ENCODE measurements around the gene ZNF584.

Gene ZNF584

GRCh38 chr19:58380662-58381459, 27.6 kb upstream of the ZNF584 start, which contains the start of gene ZNF837:
Gene ZNF837 (minus strand): TSS chr19:58381030. CDS start chr19:58369332, 11,698 bp downstream.
- no peak for TF ChIP-seq GATA2 (IDR thresholded peaks at IDR 0.05; ENCODE audit: low read depth, low read length)
- TF ChIP-seq GATA3 (IDR thresholded peaks at IDR 0.05; ENCODE audit: low read depth, low read length), result no peak

- TF ChIP-seq GATA2 (IDR thresholded peaks at IDR 0.05; ENCODE audit: low read depth, low read length), result no peak
- TF ChIP-seq GATA3 (IDR thresholded peaks at IDR 0.05; ENCODE audit: low read depth, low read length), result no peak
Observed at GRCh38 chr19:58381460-58382212, 26.8 kb upstream of the ZNF584 start.

- TF ChIP-seq GATA2 (IDR thresholded peaks at IDR 0.05; ENCODE audit: low read depth, low read length) (no peak), GATA3 (IDR thresholded peaks at IDR 0.05; ENCODE audit: low read depth, low read length) (no peak)
Observed at GRCh38 chr19:58382997-58383603, 25.3 kb upstream of the ZNF584 start.

- TF ChIP-seq GATA2 (IDR thresholded peaks at IDR 0.05; ENCODE audit: low read depth, low read length), result no peak
- TF ChIP-seq GATA3 (IDR thresholded peaks at IDR 0.05; ENCODE audit: low read depth, low read length), result no peak
Observed at GRCh38 chr19:58385313-58385890, 23.0 kb upstream of the ZNF584 start.

- TF ChIP-seq GATA3 (IDR thresholded peaks at IDR 0.05; ENCODE audit: low read depth, low read length) (no peak), GATA2 (IDR thresholded peaks at IDR 0.05; ENCODE audit: low read depth, low read length) (no peak)
Observed at GRCh38 chr19:58385891-58386575, 22.4 kb upstream of the ZNF584 start.

- TF ChIP-seq GATA3 (IDR thresholded peaks at IDR 0.05; ENCODE audit: low read depth, low read length) (no peak), GATA2 (IDR thresholded peaks at IDR 0.05; ENCODE audit: low read depth, low read length) (no peak)
Observed at GRCh38 chr19:58386576-58387337, 21.7 kb upstream of the ZNF584 start, which contains the start of gene RPS5. Gene RPS5 (plus strand): TSS chr19:58387269. CDS start chr19:58388138, 869 bp downstream.

GRCh38 chr19:58387338-58388174, 20.9 kb upstream of the ZNF584 start:
- no peak for TF ChIP-seq GATA2 (IDR thresholded peaks at IDR 0.05; ENCODE audit: low read depth, low read length)
- no peak for TF ChIP-seq GATA3 (IDR thresholded peaks at IDR 0.05; ENCODE audit: low read depth, low read length)

- TF ChIP-seq GATA2 (IDR thresholded peaks at IDR 0.05; ENCODE audit: low read depth, low read length) (no peak), GATA3 (IDR thresholded peaks at IDR 0.05; ENCODE audit: low read depth, low read length) (no peak)
Observed at GRCh38 chr19:58388175-58388526, 20.3 kb upstream of the ZNF584 start.

- TF ChIP-seq GATA3 (IDR thresholded peaks at IDR 0.05; ENCODE audit: low read depth, low read length), result no peak
- TF ChIP-seq GATA2 (IDR thresholded peaks at IDR 0.05; ENCODE audit: low read depth, low read length), result no peak
Observed at GRCh38 chr19:58392945-58393724, 15.3 kb upstream of the ZNF584 start.

- TF ChIP-seq GATA3 (IDR thresholded peaks at IDR 0.05; ENCODE audit: low read depth, low read length), result no peak
- TF ChIP-seq GATA2 (IDR thresholded peaks at IDR 0.05; ENCODE audit: low read depth, low read length), result no peak
Observed at GRCh38 chr19:58393725-58394033, 14.8 kb upstream of the ZNF584 start.

GRCh38 chr19:58394821-58395219, 13.6 kb upstream of the ZNF584 start:
- no peak for TF ChIP-seq GATA3 (IDR thresholded peaks at IDR 0.05; ENCODE audit: low read depth, low read length)
- no peak for TF ChIP-seq GATA2 (IDR thresholded peaks at IDR 0.05; ENCODE audit: low read depth, low read length)

All from SH-SY5Y (cell line).